ENCODE data around the gene FAR2. TPM values are rescaled to one million over a fixed set of nuclear protein-coding genes. Genes with fewer than 3 reads are reported as not detected.
A peak's percentile ranks its signal among the peaks of the same experiment; 100 is the strongest.

FAR2 gene
- total and polyA plus RNA-seq, 2 donors (not counting 3 experiments of a cell fraction or from before 2014, with no cell fraction given): 32.3 to 61.7 TPM

DNA sequence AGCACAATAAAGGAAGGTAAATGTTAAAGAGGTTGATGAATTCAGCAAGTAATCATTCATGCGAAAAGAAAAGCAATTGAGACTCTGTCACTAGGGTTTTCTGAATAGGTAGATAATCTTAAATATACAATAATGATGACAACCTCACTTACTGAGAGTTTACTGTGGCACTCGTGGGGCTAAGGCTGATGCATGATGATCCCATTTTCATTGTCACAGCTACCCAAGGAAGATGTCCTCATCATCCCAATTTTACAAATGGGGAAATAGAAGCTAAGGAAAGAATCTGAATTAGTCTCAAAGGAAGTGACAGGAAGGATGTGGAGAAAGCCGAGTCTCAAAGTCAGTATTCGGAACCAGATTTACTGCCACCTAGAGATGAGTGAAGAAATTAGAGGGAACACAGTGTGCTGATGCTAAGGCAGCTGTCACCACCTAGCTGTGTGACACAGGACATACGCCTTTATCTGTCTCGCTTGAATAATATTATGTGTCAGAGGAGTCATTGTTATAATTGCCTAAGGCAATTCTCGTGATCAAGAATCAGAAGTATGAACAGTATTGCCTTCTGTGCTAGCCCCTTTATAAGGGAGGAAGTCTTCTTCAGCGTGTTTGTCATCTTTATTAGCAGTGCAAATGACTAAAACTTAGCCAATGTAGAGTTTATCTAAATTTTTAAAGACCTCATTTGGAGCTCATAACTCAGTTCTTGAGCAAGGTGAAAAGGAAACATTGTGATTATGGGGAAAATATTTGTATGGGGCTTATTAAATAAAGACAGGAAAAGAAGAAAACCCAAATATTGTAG, 168.7 kb downstream of the FAR2 start:
- no peak overlapping the region for H3K9ac ChIP-seq (replicated peaks; ENCODE audit: extremely low read depth, insufficient read depth, low read length)
- peaks cover 4% of the 10 kb centered on the region in 2 experiments for H3K36me3 ChIP-seq (ENCODE audit: control insufficient read depth in 2 of 2, extremely low read depth in 1 of 2, insufficient read depth in 2 of 2, low read length in 2 of 2)
- H3K79me2 ChIP-seq (ENCODE audit: control insufficient read depth, insufficient read depth, low read length): no peaks in the 10 kb centered on the region
- no peak overlapping the region for H3K27ac ChIP-seq (ENCODE audit: insufficient read depth, low read depth, low read length)
- H3K27me3 ChIP-seq (ENCODE audit: control insufficient read depth in 2 of 2, insufficient read depth in 2 of 2, low read length in 2 of 2): no peaks in the 10 kb centered on the region
- peak; percentile 84 for FAIRE-seq
- CTCF ChIA-PET: interaction anchor here (0.8 to 4.3 kb wide), 7 partner anchors 9 to 245 kb away, joined by 3 to 52 read pairs (median 5); no protein-coding TSS in a partner anchor
- peak; percentile 72 for DNase-seq (ENCODE audit: low read depth, low spot score)
- H3K4me1 ChIP-seq (ENCODE audit: control insufficient read depth, extremely low read depth, insufficient read depth, low read length): peaks cover 17% of the 10 kb centered on the region
- dilution Hi-C loops (cut with MboI; ENCODE audit: extremely low pct_ligation_motif_present, low sequenced_read_pairs): no loop called here
- intact Hi-C loops (cut with micrococcal nuclease): loop anchor here (1.0 to 5.0 kb wide), 4 partner anchors 75 to 244 kb away; partner anchors contain the start of gene FAR2
- TF ChIP-seq JUN (IDR thresholded peaks at IDR 0.05; ENCODE audit: borderline replicate concordance, insufficient read depth, insufficient read length, low read depth): no peak
- TF ChIP-seq, protein P1, sequence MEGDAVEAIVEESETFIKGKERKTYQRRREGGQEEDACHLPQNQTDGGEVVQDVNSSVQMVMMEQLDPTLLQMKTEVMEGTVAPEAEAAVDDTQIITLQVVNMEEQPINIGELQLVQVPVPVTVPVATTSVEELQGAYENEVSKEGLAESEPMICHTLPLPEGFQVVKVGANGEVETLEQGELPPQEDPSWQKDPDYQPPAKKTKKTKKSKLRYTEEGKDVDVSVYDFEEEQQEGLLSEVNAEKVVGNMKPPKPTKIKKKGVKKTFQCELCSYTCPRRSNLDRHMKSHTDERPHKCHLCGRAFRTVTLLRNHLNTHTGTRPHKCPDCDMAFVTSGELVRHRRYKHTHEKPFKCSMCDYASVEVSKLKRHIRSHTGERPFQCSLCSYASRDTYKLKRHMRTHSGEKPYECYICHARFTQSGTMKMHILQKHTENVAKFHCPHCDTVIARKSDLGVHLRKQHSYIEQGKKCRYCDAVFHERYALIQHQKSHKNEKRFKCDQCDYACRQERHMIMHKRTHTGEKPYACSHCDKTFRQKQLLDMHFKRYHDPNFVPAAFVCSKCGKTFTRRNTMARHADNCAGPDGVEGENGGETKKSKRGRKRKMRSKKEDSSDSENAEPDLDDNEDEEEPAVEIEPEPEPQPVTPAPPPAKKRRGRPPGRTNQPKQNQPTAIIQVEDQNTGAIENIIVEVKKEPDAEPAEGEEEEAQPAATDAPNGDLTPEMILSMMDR (IDR thresholded peaks at IDR 0.05; ENCODE audit: extremely low read depth in 1 of 2, insufficient read depth in 1 of 2, low read depth in 1 of 2, low read length in 2 of 2): peak; percentile 61 to 66
- no peak overlapping the region for H3K4me3 ChIP-seq (replicated peaks in 1 of 3; ENCODE audit: insufficient read depth in 1 of 3, low read depth in 1 of 3, low read length in 3 of 3)
- H3K9me1 ChIP-seq (replicated peaks; ENCODE audit: control insufficient read depth, extremely low read depth, insufficient read depth, low read length): no peaks in the 10 kb centered on the region
- H4K20me1 ChIP-seq (replicated peaks; ENCODE audit: control insufficient read depth, extremely low read depth, insufficient read depth, low read length): no peaks in the 10 kb centered on the region
- H3K9me3 ChIP-seq (replicated peaks; ENCODE audit: control insufficient read depth, insufficient read depth, low read length): no peaks in the 10 kb centered on the region
- H2AFZ ChIP-seq (ENCODE audit: low read depth, low read length): no peak overlapping the region
- POLR2A ChIA-PET: no interaction called here
- H3K4me2 ChIP-seq (ENCODE audit: insufficient read depth, low read length): no peak overlapping the region
- BruUV-seq (replicated peaks): no TSS peak

Data from endothelial cell of umbilical vein (primary cell).